Mesenchymal stem cell (in vitro differentiated cells and primary cell): Measurements from ENCODE around the gene CDKN2B.

Experiments used
- DNase-seq: peaks from one replicate; pipeline ENCODE4 v3.0.0-alpha.2; 2013
- H2AFZ ChIP-seq: one replicate; pipeline ENCODE4 v1.6.1; 2013; ENCODE audit warnings: low read depth, mild to moderate bottlenecking, control low read depth, inconsistent platforms, low read length, moderate library complexity
- H2AK5ac ChIP-seq: 2 replicates; pipeline ENCODE4 v1.6.1; 2013; ENCODE audit warnings: low read length, moderate library complexity, mild to moderate bottlenecking, inconsistent platforms; ENCODE audit not compliant: severe bottlenecking
- H2BK120ac ChIP-seq: one replicate; pipeline ENCODE4 v1.6.1; 2013; ENCODE audit warnings: low read depth, mild to moderate bottlenecking, inconsistent platforms, low read length, moderate library complexity
- H2BK12ac ChIP-seq, 2 experiments: one replicate each; pipeline ENCODE4 v1.6.1; 2013; ENCODE audit warnings: inconsistent platforms in 2 of 2, low read length in 2 of 2, mild to moderate bottlenecking in 2 of 2, moderate library complexity in 2 of 2, control low read depth in 1 of 2
- H2BK15ac ChIP-seq: one replicate; pipeline ENCODE4 v1.6.1; 2013; ENCODE audit warnings: mild to moderate bottlenecking, low read depth, inconsistent platforms; ENCODE audit not compliant: poor library complexity, severe bottlenecking
- H2BK5ac ChIP-seq: 2 replicates; pipeline ENCODE4 v1.6.1; 2013; ENCODE audit warnings: low read depth, mild to moderate bottlenecking, low read length, control low read depth, inconsistent platforms; ENCODE audit not compliant: poor library complexity, severe bottlenecking
- H3K14ac ChIP-seq, 2 experiments: one replicate each; pipeline ENCODE4 v1.6.1; 2013; ENCODE audit warnings: inconsistent platforms in 2 of 2, low read length in 2 of 2, control low read depth in 1 of 2, mild to moderate bottlenecking in 1 of 2, moderate library complexity in 1 of 2
- H3K18ac ChIP-seq, 2 experiments: one replicate each; pipeline ENCODE4 v1.6.1; 2013; ENCODE audit warnings: inconsistent platforms in 2 of 2, low read length in 2 of 2, control low read depth in 1 of 2, low read depth in 1 of 2, mild to moderate bottlenecking in 1 of 2
- H3K23ac ChIP-seq, 2 experiments: one replicate each; pipeline ENCODE4 v1.6.1; 2013; ENCODE audit warnings: inconsistent platforms in 2 of 2, low read length in 2 of 2, mild to moderate bottlenecking in 2 of 2, moderate library complexity in 2 of 2, control low read depth in 1 of 2
- H3K27ac ChIP-seq: 2 replicates; pipeline ENCODE4 v1.5.1; 2013; ENCODE audit warnings: mild to moderate bottlenecking, moderate library complexity, low read length, control low read depth, inconsistent platforms; ENCODE audit not compliant: poor library complexity, severe bottlenecking
- H3K27me3 ChIP-seq, 2 experiments: 2 replicates each; pipeline versions ENCODE4 v1.6.1 to v1.7.0; 2013; ENCODE audit warnings: low read length in 2 of 2, mild to moderate bottlenecking in 2 of 2, moderate library complexity in 2 of 2, control low read depth in 1 of 2, inconsistent platforms in 1 of 2; ENCODE audit not compliant: control insufficient read depth in 1 of 2, insufficient read depth in 1 of 2
- H3K36me3 ChIP-seq, 2 experiments: 2 replicates each; pipeline versions ENCODE4 v1.6.1 to v1.7.0; 2013; ENCODE audit warnings: low read length in 2 of 2, control low read depth in 1 of 2, inconsistent platforms in 1 of 2, low read depth in 1 of 2, mild to moderate bottlenecking in 1 of 2; ENCODE audit not compliant: insufficient read depth in 2 of 2, control insufficient read depth in 1 of 2
- H3K4ac ChIP-seq, 2 experiments: one replicate each; pipeline ENCODE4 v1.6.1; 2013; ENCODE audit warnings: inconsistent platforms in 2 of 2, low read length in 2 of 2, mild to moderate bottlenecking in 2 of 2, moderate library complexity in 2 of 2, control low read depth in 1 of 2, low read depth in 1 of 2
- H3K4me1 ChIP-seq: 2 replicates; pipeline ENCODE4 v1.6.1; 2013; ENCODE audit warnings: low read depth, low read length, control low read depth; ENCODE audit not compliant: control insufficient read depth, insufficient read depth
- H3K4me2 ChIP-seq: 2 replicates; pipeline ENCODE4 v1.6.1; 2013; ENCODE audit warnings: low read length, mild to moderate bottlenecking, inconsistent platforms; ENCODE audit not compliant: poor library complexity, severe bottlenecking
- H3K4me3 ChIP-seq, 2 experiments: 2 replicates each; pipeline versions ENCODE4 v1.5.1 to v1.7.0; 2013; ENCODE audit warnings: low read length in 2 of 2, mild to moderate bottlenecking in 2 of 2, control low read depth in 1 of 2, low read depth in 1 of 2; ENCODE audit not compliant: insufficient read depth in 1 of 2
- H3K79me1 ChIP-seq: replicated peaks from 2 replicates; pipeline ENCODE4 v1.6.1; 2013; ENCODE audit warnings: mild to moderate bottlenecking, control low read depth, low read length, inconsistent platforms; ENCODE audit not compliant: poor library complexity, severe bottlenecking
- H3K9ac ChIP-seq: 2 replicates; pipeline ENCODE4 v1.7.0; 2013; ENCODE audit warnings: mild to moderate bottlenecking, low read length, moderate library complexity
- H3K9me3 ChIP-seq: 2 replicates; pipeline ENCODE4 v1.7.0; 2013; ENCODE audit warnings: mild to moderate bottlenecking, low read length; ENCODE audit not compliant: control insufficient read depth
- H4K8ac ChIP-seq: one replicate; pipeline ENCODE4 v1.6.1; 2013; ENCODE audit warnings: inconsistent platforms, mild to moderate bottlenecking, low read length, moderate library complexity
- H4K91ac ChIP-seq: one replicate; pipeline ENCODE4 v1.6.1; 2013; ENCODE audit warnings: mild to moderate bottlenecking, low read length, inconsistent platforms
- WGBS: methylation state at CpG from one replicate; pipeline ENCODE4 v1.1.7; 2013; ENCODE audit warnings: mixed read lengths; 5-methylcytosine and 5-hydroxymethylcytosine counted together

CDKN2B gene

DNA sequence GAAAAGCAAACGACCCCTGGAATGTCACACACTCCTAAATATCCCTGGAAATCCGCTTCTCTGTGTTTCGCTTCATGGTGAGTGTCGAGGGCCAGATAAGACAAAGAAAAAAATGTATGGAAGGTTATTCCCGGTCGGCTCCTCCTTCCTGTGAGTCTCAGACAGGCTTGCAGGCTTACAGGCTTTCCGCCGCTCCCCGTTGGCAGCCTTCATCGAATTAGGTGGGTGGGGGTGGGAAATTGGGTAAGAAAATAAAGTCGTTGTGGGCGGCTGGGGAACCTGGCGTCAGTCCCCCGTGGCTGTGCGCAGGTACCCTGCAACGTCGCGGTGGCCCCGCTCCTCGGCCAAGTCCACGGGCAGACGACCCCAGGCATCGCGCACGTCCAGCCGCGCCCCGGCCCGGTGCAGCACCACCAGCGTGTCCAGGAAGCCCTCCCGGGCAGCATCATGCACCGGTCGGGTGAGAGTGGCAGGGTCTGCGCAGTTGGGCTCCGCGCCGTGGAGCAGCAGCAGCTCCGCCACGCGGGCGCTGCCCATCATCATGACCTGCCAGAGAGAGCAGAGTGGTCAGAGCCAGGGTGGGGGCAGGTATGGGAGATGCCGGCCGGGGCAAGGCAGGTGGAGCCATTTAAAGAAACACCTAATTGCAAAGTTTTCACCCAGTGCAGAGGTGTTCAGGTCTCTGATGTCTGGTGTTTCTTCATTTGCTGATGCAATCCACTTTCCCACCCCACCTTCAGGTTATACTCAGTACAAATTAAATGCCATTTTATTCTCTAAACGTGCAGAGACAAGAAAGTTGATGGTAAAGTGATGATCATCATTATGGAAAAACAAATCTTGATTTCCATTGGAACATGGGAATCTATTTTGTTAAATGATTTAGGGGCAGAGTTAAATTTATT lies 3.2 kb downstream of the CDKN2B start:
- peak overlapping the region; percentile 40 for H4K91ac ChIP-seq
- peaks cover 13 to 38% of the 10 kb centered on the region in 2 experiments for H3K36me3 ChIP-seq
- H3K18ac ChIP-seq = peak overlapping the region; percentile 0 to 81
- no peak overlapping the region for H3K27ac ChIP-seq
- no peak overlapping the region for H2BK5ac ChIP-seq
- H2BK15ac ChIP-seq = no peak overlapping the region
- H3K9ac ChIP-seq = peak overlapping the region; percentile 98
- peak; percentile 73 for DNase-seq
- H2AK5ac ChIP-seq = no peak overlapping the region
- peak overlapping the region; percentile 0 for H3K4me2 ChIP-seq
- peaks cover 13% of the 10 kb centered on the region for H3K4me1 ChIP-seq
- no peaks in the 10 kb centered on the region for H3K9me3 ChIP-seq
- peaks cover 13% of the 10 kb centered on the region for H3K79me1 ChIP-seq
- H3K27me3 ChIP-seq = no peaks in the 10 kb centered on the region
- WGBS = 6% methylated on average over 40 of the region's 44 CpGs
- H3K14ac ChIP-seq = peak overlapping the region in 1 of 2 experiments; percentile 93
- H3K4me3 ChIP-seq = peak overlapping the region; percentile 44 to 93
- H2BK12ac ChIP-seq = peak overlapping the region in 1 of 2 experiments; percentile 92
- peak overlapping the region; percentile 67 to 79 for H3K4ac ChIP-seq
- peak overlapping the region in 1 of 2 experiments; percentile 100 for H3K23ac ChIP-seq
- peak overlapping the region; percentile 59 for H4K8ac ChIP-seq
- no peak overlapping the region for H2BK120ac ChIP-seq
- no peak overlapping the region for H2AFZ ChIP-seq

DNA sequence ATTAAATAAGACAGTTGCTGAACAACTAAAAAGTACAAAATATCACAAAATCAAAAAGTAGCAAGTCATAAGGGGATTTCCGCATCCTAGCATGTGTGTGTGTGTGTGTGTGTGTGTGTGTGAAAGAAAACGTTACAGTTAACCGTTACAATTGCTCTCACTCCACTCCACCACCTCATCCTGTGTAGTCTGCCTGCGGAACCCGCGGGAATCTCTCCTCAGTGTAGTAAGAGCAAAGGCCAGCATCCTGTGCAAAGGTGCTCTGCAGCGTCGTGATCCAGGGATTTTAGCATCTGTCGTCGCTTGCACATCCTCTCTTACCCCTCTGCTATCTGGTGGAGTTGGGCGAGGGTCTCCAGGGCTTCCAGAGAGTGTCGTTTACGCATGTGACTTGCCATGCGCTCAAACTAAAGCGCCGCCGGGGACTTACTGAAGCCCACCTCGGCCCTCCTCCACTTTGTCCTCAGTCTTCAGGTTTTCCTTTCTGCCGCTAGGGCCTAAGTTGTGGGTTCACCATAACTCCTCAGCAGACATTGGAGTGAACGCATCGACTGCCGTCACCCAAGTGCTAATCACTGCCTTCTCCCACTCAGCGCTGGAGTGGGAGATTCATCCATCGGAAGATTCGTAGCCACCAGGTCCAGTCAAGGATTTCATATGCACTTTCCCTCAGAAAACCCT lies 3.9 kb downstream of the CDKN2B start:
- Histone ChIP-seq H2BK15ac (no peak overlapping the region), H2BK120ac (no peak overlapping the region), H3K27ac (no peak overlapping the region), H3K18ac (peak overlapping the region; percentile 0 to 85), H2AK5ac (no peak overlapping the region), H3K36me3 (peaks cover 13 to 38% of the 10 kb centered on the region in 2 experiments), H2AFZ (no peak overlapping the region), H3K4me1 (peaks cover 13% of the 10 kb centered on the region), H3K79me1 (peaks cover 10% of the 10 kb centered on the region), H4K8ac (peak overlapping the region; percentile 74), H3K4me3 (peak overlapping the region in 1 of 2 experiments; percentile 93), H3K9me3 (no peaks in the 10 kb centered on the region), H3K23ac (peak overlapping the region in 1 of 2 experiments; percentile 66), H2BK12ac (peak overlapping the region in 1 of 2 experiments; percentile 29), H3K27me3 (no peaks in the 10 kb centered on the region), H2BK5ac (no peak overlapping the region), H3K4ac (peak overlapping the region in 1 of 2 experiments; percentile 86), H3K14ac (peak overlapping the region in 1 of 2 experiments; percentile 96), H4K91ac (peak overlapping the region; percentile 53), H3K4me2 (no peak overlapping the region), H3K9ac (peak overlapping the region; percentile 98)
- peak; percentile 79 for DNase-seq
- WGBS = 21% methylated on average over 22 of the region's 25 CpGs

- Histone ChIP-seq H3K4me2 (no peak overlapping the region), H2BK12ac (no peak overlapping the region)
These were observed 7.1 kb downstream of the CDKN2B start for GRCh38 chr9:22002038-22002437.

DNA sequence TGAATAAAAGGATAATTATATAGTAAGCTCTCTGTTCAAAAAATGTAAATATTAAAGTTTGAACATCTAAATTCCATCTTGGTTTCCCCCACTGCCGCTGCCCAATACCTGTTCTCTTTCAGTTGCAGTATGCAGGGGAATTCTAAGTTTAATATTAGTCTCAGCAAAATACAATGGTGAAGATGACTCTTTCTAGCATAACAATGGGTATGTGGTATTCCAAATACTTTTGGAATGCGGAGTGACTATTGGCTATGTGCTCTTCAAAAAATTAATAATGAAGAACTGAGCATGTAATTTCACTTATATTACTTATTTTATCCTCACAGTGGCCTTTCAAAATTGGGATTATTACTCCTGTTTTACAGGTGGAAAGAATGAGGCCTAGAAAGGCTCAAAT lies 11.1 kb downstream of the CDKN2B start:
- Histone ChIP-seq H2BK15ac (no peak overlapping the region), H3K14ac (no peak overlapping the region), H3K18ac (no peak overlapping the region), H2BK5ac (no peak overlapping the region), H3K79me1 (peaks cover 11% of the 10 kb centered on the region), H3K4me2 (peak overlapping the region; percentile 11), H3K27ac (no peak overlapping the region), H3K23ac (no peak overlapping the region), H3K36me3 (peaks cover 0 to 4% of the 10 kb centered on the region in 2 experiments), H3K27me3 (no peaks in the 10 kb centered on the region), H3K9me3 (no peaks in the 10 kb centered on the region), H4K8ac (no peak overlapping the region), H2BK120ac (no peak overlapping the region), H3K4ac (no peak overlapping the region), H2AK5ac (no peak overlapping the region), H2BK12ac (no peak overlapping the region), H3K9ac (no peak overlapping the region), H3K4me3 (no peak overlapping the region), H2AFZ (no peak overlapping the region), H4K91ac (no peak overlapping the region), H3K4me1 (peaks cover 7% of the 10 kb centered on the region)
- no CpG with 5 or more reads among the region's 2 CpGs for WGBS
- no peak for DNase-seq

More at GRCh38 chr9:22002038-22002437, 7.1 kb downstream of the CDKN2B start:
- Histone ChIP-seq H3K18ac (no peak overlapping the region), H3K23ac (no peak overlapping the region), H3K27me3 (no peaks in the 10 kb centered on the region), H2AFZ (no peak overlapping the region), H3K4ac (no peak overlapping the region), H3K4me1 (peaks cover 12% of the 10 kb centered on the region), H3K4me3 (no peak overlapping the region), H3K36me3 (peaks cover 13 to 38% of the 10 kb centered on the region in 2 experiments), H3K79me1 (peaks cover 12% of the 10 kb centered on the region), H3K27ac (no peak overlapping the region), H2AK5ac (no peak overlapping the region), H2BK15ac (no peak overlapping the region), H2BK5ac (no peak overlapping the region), H4K8ac (no peak overlapping the region), H3K9ac (peak overlapping the region; percentile 10), H4K91ac (no peak overlapping the region), H3K14ac (no peak overlapping the region), H3K9me3 (no peaks in the 10 kb centered on the region), H2BK120ac (no peak overlapping the region)
- no peak for DNase-seq
- WGBS = 100% methylated on average over 1 of the region's 1 CpG
